ENCODE data around the gene ACAD9.
"Not testable (repeated sequence)": the region's sequence is repeated elsewhere in the genome, so short reads cannot be mapped to it uniquely, and the experiment has no call there.

ACAD9 gene

DNA sequence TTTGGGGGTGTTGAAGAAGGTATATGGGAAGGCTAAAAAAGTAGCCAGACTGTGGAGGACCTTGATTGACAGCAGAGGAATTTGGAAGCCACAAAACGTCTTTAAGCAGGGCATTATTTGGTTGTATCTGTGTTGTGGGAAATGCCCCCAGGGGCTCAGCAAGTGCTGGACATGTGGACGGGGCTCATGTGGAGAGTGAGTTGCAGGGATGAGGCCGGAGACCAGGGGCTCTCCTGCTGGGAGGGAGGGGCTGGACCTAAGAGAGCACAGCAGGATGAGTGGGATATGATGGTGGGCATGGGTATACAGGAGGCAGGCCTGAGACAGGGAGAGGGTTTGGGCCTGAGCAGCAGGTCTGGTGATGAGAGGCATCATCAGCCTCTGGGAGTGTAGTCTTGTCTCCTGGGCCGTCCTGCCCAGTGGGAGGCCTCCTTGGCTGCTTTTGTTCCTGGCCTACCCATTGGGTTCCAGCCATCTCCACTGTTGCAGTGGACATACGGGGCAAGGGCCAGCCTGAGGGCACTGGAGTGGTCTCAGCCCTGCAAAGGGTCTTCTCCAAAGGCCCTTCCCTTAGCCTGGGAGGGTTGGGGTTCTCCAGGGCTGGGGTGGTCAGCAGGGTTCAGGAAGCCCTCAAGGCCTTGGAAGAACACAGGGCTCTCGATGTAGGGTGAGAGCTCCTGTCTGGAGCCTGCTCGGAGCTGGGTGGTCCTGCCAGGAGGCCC is 27.5 kb downstream of the ACAD9 start:
- H3K9ac ChIP-seq (ENCODE audit: low read length): no peak overlapping the region
- H3K4me3 ChIP-seq (ENCODE audit: low read length): no peak overlapping the region
- no peaks in the 10 kb centered on the region for H3K4me1 ChIP-seq (ENCODE audit: control insufficient read depth, low read depth, low read length)
- H3K9me3 ChIP-seq (ENCODE audit: control insufficient read depth, low read depth, low read length): no peaks in the 10 kb centered on the region
- peaks cover 76% of the 10 kb centered on the region for H3K36me3 ChIP-seq (ENCODE audit: control insufficient read depth, low read depth, low read length)
- no peaks in the 10 kb centered on the region for H3K27me3 ChIP-seq (ENCODE audit: control insufficient read depth, insufficient read depth, low read length)
- no peak overlapping the region for H3K27ac ChIP-seq (ENCODE audit: low read length)

- H3K9ac ChIP-seq (ENCODE audit: low read length): no peak overlapping the region
- H3K36me3 ChIP-seq (ENCODE audit: control insufficient read depth, low read depth, low read length): peaks cover 81% of the 10 kb centered on the region
- no peak overlapping the region for H3K27ac ChIP-seq (ENCODE audit: low read length)
Measured at GRCh38 chr3:128907706-128908445, 28.5 kb downstream of the ACAD9 start.

GRCh38 chr3:128908951-128909350 is 29.5 kb downstream of the ACAD9 start:
- Histone ChIP-seq H3K9me3 (ENCODE audit: control insufficient read depth, low read depth, low read length) (no peaks in the 10 kb centered on the region), H3K4me1 (ENCODE audit: control insufficient read depth, low read depth, low read length) (no peaks in the 10 kb centered on the region), H3K36me3 (ENCODE audit: control insufficient read depth, low read depth, low read length) (peaks cover 80% of the 10 kb centered on the region), H3K4me3 (ENCODE audit: low read length) (no peak overlapping the region), H3K27ac (ENCODE audit: low read length) (no peak overlapping the region), H3K9ac (ENCODE audit: low read length) (no peak overlapping the region), H3K27me3 (ENCODE audit: control insufficient read depth, insufficient read depth, low read length) (no peaks in the 10 kb centered on the region)

More at GRCh38 chr3:128907706-128908445, 28.5 kb downstream of the ACAD9 start:
- Histone ChIP-seq H3K4me3 (ENCODE audit: low read length) (no peak overlapping the region), H3K4me1 (ENCODE audit: control insufficient read depth, low read depth, low read length) (no peaks in the 10 kb centered on the region), H3K27me3 (ENCODE audit: control insufficient read depth, insufficient read depth, low read length) (no peaks in the 10 kb centered on the region), H3K9me3 (ENCODE audit: control insufficient read depth, low read depth, low read length) (no peaks in the 10 kb centered on the region)

GRCh38 chr3:128910006-128910405 is 30.6 kb downstream of the ACAD9 start:
- no peak overlapping the region for H3K4me3 ChIP-seq (ENCODE audit: low read length)
- H3K27me3 ChIP-seq (ENCODE audit: control insufficient read depth, insufficient read depth, low read length): no peaks in the 10 kb centered on the region
- H3K27ac ChIP-seq (ENCODE audit: low read length): no peak overlapping the region
- no peaks in the 10 kb centered on the region for H3K4me1 ChIP-seq (ENCODE audit: control insufficient read depth, low read depth, low read length)
- H3K9ac ChIP-seq (ENCODE audit: low read length): no peak overlapping the region
- peaks cover 80% of the 10 kb centered on the region for H3K36me3 ChIP-seq (ENCODE audit: control insufficient read depth, low read depth, low read length)
- H3K9me3 ChIP-seq (ENCODE audit: control insufficient read depth, low read depth, low read length): no peaks in the 10 kb centered on the region

DNA sequence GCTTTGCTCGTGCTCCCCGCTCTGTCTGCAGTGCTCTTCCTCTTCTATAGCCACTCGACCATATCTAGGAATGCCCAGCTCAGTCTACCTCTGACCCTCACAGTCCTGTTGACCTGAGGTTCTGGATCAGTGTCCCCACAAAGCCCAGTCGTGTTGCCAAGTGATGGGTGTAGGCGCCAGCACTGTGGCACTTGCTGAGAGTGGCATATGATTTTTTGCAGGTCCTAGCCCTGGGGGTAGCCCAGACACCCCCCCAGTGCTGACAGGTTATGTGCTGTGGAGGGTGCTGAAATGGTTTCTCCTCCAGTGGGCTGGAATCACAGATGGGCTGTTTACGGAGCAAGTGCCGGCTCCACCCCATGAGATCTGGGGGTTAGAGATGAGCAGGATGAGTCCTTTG is 32.5 kb downstream of the ACAD9 start:
- H3K27me3 ChIP-seq (ENCODE audit: control insufficient read depth, insufficient read depth, low read length): no peaks in the 10 kb centered on the region
- no peak overlapping the region for H3K27ac ChIP-seq (ENCODE audit: low read length)
- no peaks in the 10 kb centered on the region for H3K9me3 ChIP-seq (ENCODE audit: control insufficient read depth, low read depth, low read length)
- no peaks in the 10 kb centered on the region for H3K4me1 ChIP-seq (ENCODE audit: control insufficient read depth, low read depth, low read length)
- peaks cover 71% of the 10 kb centered on the region for H3K36me3 ChIP-seq (ENCODE audit: control insufficient read depth, low read depth, low read length)
- H3K9ac ChIP-seq (ENCODE audit: low read length): no peak overlapping the region
- no peak overlapping the region for H3K4me3 ChIP-seq (ENCODE audit: low read length)

DNA sequence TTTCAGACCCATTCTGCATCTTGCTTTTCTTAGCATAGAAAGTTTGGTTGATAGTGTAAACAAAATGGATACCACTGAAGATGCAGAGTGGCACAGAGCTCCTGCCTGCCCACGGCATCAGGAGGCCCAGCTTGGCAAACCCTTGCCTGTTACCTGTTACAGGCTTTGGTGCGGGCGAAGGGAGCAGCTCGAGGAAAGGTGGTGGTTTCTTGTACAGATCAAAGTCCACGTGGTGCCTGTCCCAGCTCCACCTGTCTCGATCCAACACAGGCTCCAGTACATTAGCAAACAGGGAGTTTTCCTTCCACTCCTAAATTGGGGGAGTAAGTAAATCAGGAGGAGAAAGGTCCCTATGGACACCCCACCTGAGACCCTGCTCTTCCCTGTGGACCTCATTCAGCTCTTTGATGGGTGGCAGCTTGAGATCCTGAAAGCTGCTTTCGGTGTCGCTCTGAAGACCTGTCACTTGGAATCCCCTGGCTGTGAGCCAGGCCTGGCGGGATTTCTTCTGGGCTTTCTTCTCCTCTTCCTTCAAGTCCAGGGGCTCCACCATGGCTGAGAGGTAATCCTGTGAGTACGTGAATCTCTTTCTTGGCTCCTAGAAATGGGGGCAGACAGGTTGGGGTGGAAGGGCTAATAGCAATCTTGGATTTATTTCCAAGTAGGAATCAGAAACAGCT is 35.7 kb downstream of the ACAD9 start:
- Histone ChIP-seq H3K27ac (ENCODE audit: low read length) (no peak overlapping the region), H3K9ac (ENCODE audit: low read length) (no peak overlapping the region), H3K27me3 (ENCODE audit: control insufficient read depth, insufficient read depth, low read length) (no peaks in the 10 kb centered on the region), H3K4me1 (ENCODE audit: control insufficient read depth, low read depth, low read length) (no peaks in the 10 kb centered on the region), H3K36me3 (ENCODE audit: control insufficient read depth, low read depth, low read length) (peaks cover 48% of the 10 kb centered on the region), H3K9me3 (ENCODE audit: control insufficient read depth, low read depth, low read length) (peaks cover 10% of the 10 kb centered on the region), H3K4me3 (ENCODE audit: low read length) (no peak overlapping the region)

DNA sequence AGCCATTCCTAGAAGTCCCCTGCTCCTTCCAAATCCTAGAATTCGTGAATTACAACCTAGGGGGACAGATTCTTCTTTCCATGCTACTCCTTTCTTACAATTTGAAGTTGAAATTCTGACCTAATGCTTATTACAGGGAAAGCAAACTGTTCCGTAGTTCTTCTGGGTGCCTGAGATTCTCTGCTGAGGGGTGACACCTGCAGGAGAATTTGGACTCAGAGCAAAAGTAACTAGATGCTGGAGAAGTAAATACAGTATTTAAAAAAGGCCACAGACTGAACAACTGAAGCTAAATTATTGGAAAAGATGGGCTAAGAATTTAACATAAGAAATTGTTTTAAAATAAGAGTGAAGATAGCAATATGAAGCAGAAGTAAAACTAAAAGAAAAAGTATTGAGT is 37.9 kb downstream of the ACAD9 start:
- H3K27me3 ChIP-seq (ENCODE audit: control insufficient read depth, insufficient read depth, low read length): no peaks in the 10 kb centered on the region
- H3K4me3 ChIP-seq (ENCODE audit: low read length): no peak overlapping the region
- H3K9ac ChIP-seq (ENCODE audit: low read length): no peak overlapping the region
- peaks cover 36% of the 10 kb centered on the region for H3K36me3 ChIP-seq (ENCODE audit: control insufficient read depth, low read depth, low read length)
- H3K27ac ChIP-seq (ENCODE audit: low read length): no peak overlapping the region
- H3K4me1 ChIP-seq (ENCODE audit: control insufficient read depth, low read depth, low read length): no peaks in the 10 kb centered on the region
- H3K9me3 ChIP-seq (ENCODE audit: control insufficient read depth, low read depth, low read length): peaks cover 26% of the 10 kb centered on the region

DNA sequence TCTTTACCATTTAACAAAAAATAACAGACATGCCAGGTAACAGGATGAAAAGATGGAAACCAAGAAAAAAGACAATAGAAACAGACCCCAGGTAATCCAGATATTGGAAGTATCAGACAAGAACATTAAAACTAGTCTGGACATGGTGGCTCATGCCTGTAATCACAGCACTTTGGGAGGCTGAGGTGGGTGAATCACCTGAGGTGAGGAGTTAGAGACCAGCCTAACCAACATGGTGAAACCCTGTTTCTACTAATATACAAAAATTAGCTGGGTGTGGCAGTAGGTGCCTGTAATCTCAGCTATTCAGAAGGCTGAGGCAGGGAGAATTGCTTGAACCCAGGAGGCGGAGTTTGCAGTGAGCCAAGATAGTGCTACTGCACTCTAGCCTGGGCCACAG is 40.6 kb downstream of the ACAD9 start:
- no peak overlapping the region for H3K9ac ChIP-seq (ENCODE audit: low read length)
- peaks cover 38% of the 10 kb centered on the region for H3K9me3 ChIP-seq (ENCODE audit: control insufficient read depth, low read depth, low read length)
- peaks cover 13% of the 10 kb centered on the region for H3K36me3 ChIP-seq (ENCODE audit: control insufficient read depth, low read depth, low read length)
- H3K4me1 ChIP-seq (ENCODE audit: control insufficient read depth, low read depth, low read length): no peaks in the 10 kb centered on the region
- H3K27me3 ChIP-seq (ENCODE audit: control insufficient read depth, insufficient read depth, low read length): no peaks in the 10 kb centered on the region
- H3K27ac ChIP-seq (ENCODE audit: low read length): no peak overlapping the region
- H3K4me3 ChIP-seq (ENCODE audit: low read length): no peak overlapping the region

DNA sequence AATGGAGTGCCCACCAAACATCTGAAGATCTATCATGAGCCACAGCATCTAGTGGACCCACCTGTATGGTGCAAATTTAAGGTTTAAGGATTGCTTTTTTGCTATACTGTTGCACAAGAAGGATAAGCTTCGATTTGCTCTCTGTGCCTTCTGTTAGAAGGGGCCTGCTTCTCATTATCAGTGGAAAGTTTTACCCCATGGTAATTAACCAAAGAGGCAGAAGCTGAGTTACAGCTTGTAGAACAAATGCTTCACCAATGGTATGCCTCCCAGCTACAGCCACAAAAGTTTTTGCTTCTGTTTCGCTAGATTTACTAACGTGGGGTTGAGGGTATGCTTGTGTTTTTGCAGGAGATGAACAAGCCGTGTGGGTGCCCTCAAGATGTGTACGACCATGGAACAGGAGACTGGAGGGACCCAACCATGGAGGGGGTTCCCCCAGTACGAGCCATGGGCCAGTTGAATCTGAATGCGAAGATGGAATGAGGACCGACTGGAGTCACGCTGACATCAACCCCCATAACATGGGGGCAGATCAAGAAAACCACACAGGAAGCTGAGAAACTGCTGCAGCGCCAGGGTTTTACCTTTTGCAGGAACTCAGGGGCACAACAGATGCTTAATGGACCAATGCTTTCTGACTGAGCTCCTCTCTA is 43.5 kb downstream of the ACAD9 start:
- H3K9me3 ChIP-seq (ENCODE audit: control insufficient read depth, low read depth, low read length): peaks cover 43% of the 10 kb centered on the region
- H3K36me3 ChIP-seq (ENCODE audit: control insufficient read depth, low read depth, low read length): no peaks in the 10 kb centered on the region
- H3K27ac ChIP-seq (ENCODE audit: low read length): no peak overlapping the region
- no peak overlapping the region for H3K4me3 ChIP-seq (ENCODE audit: low read length)
- H3K4me1 ChIP-seq (ENCODE audit: control insufficient read depth, low read depth, low read length): no peaks in the 10 kb centered on the region
- no peaks in the 10 kb centered on the region for H3K27me3 ChIP-seq (ENCODE audit: control insufficient read depth, insufficient read depth, low read length)
- H3K9ac ChIP-seq (ENCODE audit: low read length): no peak overlapping the region

- H3K36me3 ChIP-seq (ENCODE audit: control insufficient read depth, low read depth, low read length): no peaks in the 10 kb centered on the region
- H3K4me1 ChIP-seq (ENCODE audit: control insufficient read depth, low read depth, low read length): no peaks in the 10 kb centered on the region
- H3K27me3 ChIP-seq (ENCODE audit: control insufficient read depth, insufficient read depth, low read length): no peaks in the 10 kb centered on the region
- no peak overlapping the region for H3K27ac ChIP-seq (ENCODE audit: low read length)
- no peak overlapping the region for H3K4me3 ChIP-seq (ENCODE audit: low read length)
- H3K9me3 ChIP-seq (ENCODE audit: control insufficient read depth, low read depth, low read length): peaks cover 43% of the 10 kb centered on the region
- H3K9ac ChIP-seq (ENCODE audit: low read length): no peak overlapping the region
Measured at GRCh38 chr3:128923576-128923975, 44.2 kb downstream of the ACAD9 start.

DNA sequence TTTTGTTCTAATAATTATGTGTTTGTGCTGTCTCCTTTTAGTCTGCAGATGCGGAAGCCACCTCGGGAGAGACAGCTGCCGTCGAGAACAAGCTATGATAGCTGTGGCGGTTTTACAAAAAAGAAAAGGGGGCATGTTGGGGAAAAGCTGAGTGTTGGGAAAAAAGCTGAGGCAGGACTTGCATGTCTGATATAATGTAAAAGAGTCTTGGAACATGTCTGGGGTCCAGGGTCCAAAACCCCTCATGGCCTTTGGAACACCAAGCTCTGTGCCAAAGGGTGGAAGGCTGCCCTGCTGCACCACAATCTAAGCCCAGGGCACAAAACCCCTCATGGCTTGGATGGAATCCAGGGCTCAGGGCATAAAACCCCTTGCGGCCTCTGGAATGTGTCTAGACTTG is 44.6 kb downstream of the ACAD9 start:
- not testable (repeated sequence) for H3K36me3 ChIP-seq (ENCODE audit: control insufficient read depth, low read depth, low read length); H3K9ac ChIP-seq (ENCODE audit: low read length); H3K4me1 ChIP-seq (ENCODE audit: control insufficient read depth, low read depth, low read length); H3K4me3 ChIP-seq (ENCODE audit: low read length); H3K27me3 ChIP-seq (ENCODE audit: control insufficient read depth, insufficient read depth, low read length); H3K27ac ChIP-seq (ENCODE audit: low read length)
- peaks cover 43% of the 10 kb centered on the region for H3K9me3 ChIP-seq (ENCODE audit: control insufficient read depth, low read depth, low read length)

Measured in iPS-18a (cell line).